ENCODE data around the gene XRCC3. TPM values are rescaled to one million over a fixed set of nuclear protein-coding genes. Genes with fewer than 3 reads are reported as not detected.

The XRCC3 gene
- total RNA-seq, 1 experiment from 2014 or later, result 46.7 TPM

- no peaks in the 10 kb centered on the region for H3K36me3 Mint-ChIP-seq
- POLR2A ChIA-PET, result no interaction called here
- H3K4me1 Mint-ChIP-seq, result peaks cover 17% of the 10 kb centered on the region
- H3K27me3 Mint-ChIP-seq (ENCODE audit: low read depth), result peaks cover 2% of the 10 kb centered on the region; the same call in 1 of the 2 replicates
- no peak for TF ChIP-seq CDX4 (CRISPR knock-in tag; IDR thresholded peaks at IDR 0.05; ENCODE audit: borderline replicate concordance)
- no peak for TF ChIP-seq ZNF317 (CRISPR knock-in tag; IDR thresholded peaks at IDR 0.05; ENCODE audit: borderline replicate concordance, low read depth)
- DNase-seq (ENCODE audit: low spot score) (no peak), ATAC-seq (no peak)
- peak overlapping the region; percentile 15; the same call in 1 of the 2 replicates for H3K27ac Mint-ChIP-seq
- no peaks in the 10 kb centered on the region for H3K9me3 Mint-ChIP-seq
- H3K4me3 Mint-ChIP-seq, result no peak overlapping the region
- CTCF ChIA-PET, result interaction anchor here (1.1 to 1.3 kb wide), 2 partner anchors 78 to 181 kb away, joined by 3 read pairs; no protein-coding TSS in a partner anchor
Measured at GRCh38 chr14:103719751-103720150, 4.5 kb upstream of the XRCC3 start.

DNA sequence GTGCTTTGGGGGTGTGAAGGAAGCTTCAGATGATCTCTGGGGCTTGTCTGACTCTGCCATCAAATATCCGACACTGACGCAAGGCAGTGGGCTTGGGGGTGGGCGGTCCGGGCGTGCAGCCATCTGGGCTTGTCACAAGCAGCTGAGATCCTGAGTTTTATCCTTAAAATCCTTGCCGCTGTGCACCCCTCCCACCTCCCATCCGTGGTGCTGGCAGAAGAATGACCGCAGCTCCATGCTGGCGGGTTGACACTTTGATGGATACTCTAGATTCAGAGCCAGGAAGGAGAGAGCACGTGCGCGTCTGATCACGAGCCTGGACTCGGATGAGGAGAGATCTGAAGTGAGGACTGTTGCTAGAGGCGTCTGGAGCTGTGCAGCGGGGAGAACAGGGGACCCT is 3.3 kb upstream of the XRCC3 start:
- TF ChIP-seq ZSCAN18 (CRISPR knock-in tag; IDR thresholded peaks at IDR 0.05), result no peak
- no peak for TF ChIP-seq PRDM15 (CRISPR knock-in tag; IDR thresholded peaks at IDR 0.05)
- no peak for TF ChIP-seq TEAD1 (CRISPR knock-in tag; IDR thresholded peaks at IDR 0.05)
- TF ChIP-seq, protein P1, sequence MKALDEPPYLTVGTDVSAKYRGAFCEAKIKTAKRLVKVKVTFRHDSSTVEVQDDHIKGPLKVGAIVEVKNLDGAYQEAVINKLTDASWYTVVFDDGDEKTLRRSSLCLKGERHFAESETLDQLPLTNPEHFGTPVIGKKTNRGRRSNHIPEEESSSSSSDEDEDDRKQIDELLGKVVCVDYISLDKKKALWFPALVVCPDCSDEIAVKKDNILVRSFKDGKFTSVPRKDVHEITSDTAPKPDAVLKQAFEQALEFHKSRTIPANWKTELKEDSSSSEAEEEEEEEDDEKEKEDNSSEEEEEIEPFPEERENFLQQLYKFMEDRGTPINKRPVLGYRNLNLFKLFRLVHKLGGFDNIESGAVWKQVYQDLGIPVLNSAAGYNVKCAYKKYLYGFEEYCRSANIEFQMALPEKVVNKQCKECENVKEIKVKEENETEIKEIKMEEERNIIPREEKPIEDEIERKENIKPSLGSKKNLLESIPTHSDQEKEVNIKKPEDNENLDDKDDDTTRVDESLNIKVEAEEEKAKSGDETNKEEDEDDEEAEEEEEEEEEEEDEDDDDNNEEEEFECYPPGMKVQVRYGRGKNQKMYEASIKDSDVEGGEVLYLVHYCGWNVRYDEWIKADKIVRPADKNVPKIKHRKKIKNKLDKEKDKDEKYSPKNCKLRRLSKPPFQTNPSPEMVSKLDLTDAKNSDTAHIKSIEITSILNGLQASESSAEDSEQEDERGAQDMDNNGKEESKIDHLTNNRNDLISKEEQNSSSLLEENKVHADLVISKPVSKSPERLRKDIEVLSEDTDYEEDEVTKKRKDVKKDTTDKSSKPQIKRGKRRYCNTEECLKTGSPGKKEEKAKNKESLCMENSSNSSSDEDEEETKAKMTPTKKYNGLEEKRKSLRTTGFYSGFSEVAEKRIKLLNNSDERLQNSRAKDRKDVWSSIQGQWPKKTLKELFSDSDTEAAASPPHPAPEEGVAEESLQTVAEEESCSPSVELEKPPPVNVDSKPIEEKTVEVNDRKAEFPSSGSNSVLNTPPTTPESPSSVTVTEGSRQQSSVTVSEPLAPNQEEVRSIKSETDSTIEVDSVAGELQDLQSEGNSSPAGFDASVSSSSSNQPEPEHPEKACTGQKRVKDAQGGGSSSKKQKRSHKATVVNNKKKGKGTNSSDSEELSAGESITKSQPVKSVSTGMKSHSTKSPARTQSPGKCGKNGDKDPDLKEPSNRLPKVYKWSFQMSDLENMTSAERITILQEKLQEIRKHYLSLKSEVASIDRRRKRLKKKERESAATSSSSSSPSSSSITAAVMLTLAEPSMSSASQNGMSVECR (CRISPR knock-in tag; IDR thresholded peaks at IDR 0.05; ENCODE audit: borderline replicate concordance), result no peak
- TF ChIP-seq FOXP4 (CRISPR knock-in tag; IDR thresholded peaks at IDR 0.05), result no peak
- no peak for TF ChIP-seq ZNF232 (CRISPR knock-in tag; IDR thresholded peaks at IDR 0.05)
- TF ChIP-seq ZBTB43 (CRISPR knock-in tag; IDR thresholded peaks at IDR 0.05), result no peak
- no peak for TF ChIP-seq EMX1 (CRISPR knock-in tag; IDR thresholded peaks at IDR 0.05)
- no peak for TF ChIP-seq NR1H2 (CRISPR knock-in tag; IDR thresholded peaks at IDR 0.05)
- TF ChIP-seq GABPB1 (CRISPR knock-in tag; IDR thresholded peaks at IDR 0.05), result no peak
- no peak for TF ChIP-seq TP53 (CRISPR knock-in tag; IDR thresholded peaks at IDR 0.05)
- TF ChIP-seq ZNF423 (CRISPR knock-in tag; IDR thresholded peaks at IDR 0.05), result no peak
- no peak for TF ChIP-seq FOXP1 (CRISPR knock-in tag; IDR thresholded peaks at IDR 0.05; ENCODE audit: borderline replicate concordance)
- no peak for TF ChIP-seq OVOL2 (CRISPR knock-in tag; IDR thresholded peaks at IDR 0.05; ENCODE audit: borderline replicate concordance)
- TF ChIP-seq, protein P2, sequence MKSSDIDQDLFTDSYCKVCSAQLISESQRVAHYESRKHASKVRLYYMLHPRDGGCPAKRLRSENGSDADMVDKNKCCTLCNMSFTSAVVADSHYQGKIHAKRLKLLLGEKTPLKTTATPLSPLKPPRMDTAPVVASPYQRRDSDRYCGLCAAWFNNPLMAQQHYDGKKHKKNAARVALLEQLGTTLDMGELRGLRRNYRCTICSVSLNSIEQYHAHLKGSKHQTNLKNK (CRISPR knock-in tag; IDR thresholded peaks at IDR 0.05), result no peak
- TF ChIP-seq ZNF263 (CRISPR knock-in tag; IDR thresholded peaks at IDR 0.05; ENCODE audit: low read depth), result no peak
- H3K9me3 Mint-ChIP-seq, result no peaks in the 10 kb centered on the region
- H3K27ac Mint-ChIP-seq, result peak overlapping the region; percentile 61
- ChIA-PET CTCF (interaction anchor here (1.3 kb wide), 1 partner anchor 168 kb away, joined by 3 read pairs; no protein-coding TSS in a partner anchor), POLR2A (no interaction called here)
- DNase-seq (ENCODE audit: low spot score), result no peak
- no peak for ATAC-seq
- no peak overlapping the region for H3K4me3 Mint-ChIP-seq
- H3K27me3 Mint-ChIP-seq (ENCODE audit: low read depth), result peaks cover 2% of the 10 kb centered on the region; the same call in 1 of the 2 replicates
- peaks cover 25% of the 10 kb centered on the region for H3K4me1 Mint-ChIP-seq
- no peaks in the 10 kb centered on the region for H3K36me3 Mint-ChIP-seq

All from WTC11 (cell line).